ENCODE data around the gene GDI1. TPM values are rescaled to one million over a fixed set of nuclear protein-coding genes. Genes with fewer than 3 reads are reported as not detected.

Gene GDI1
- total RNA-seq, 1 experiment from 2014 or later: 128 TPM

GRCh38 chrX:154426916-154427770 is 9.8 kb upstream of the GDI1 start:
- no peak overlapping the region for H3K4me3 ChIP-seq (ENCODE audit: insufficient read depth, low read depth, low read length)
- no peaks in the 10 kb centered on the region for H3K36me3 ChIP-seq (replicated peaks; ENCODE audit: control insufficient read depth, insufficient read depth, low read length)
- DNase-seq: no peak
- H3K27me3 ChIP-seq (ENCODE audit: control insufficient read depth, insufficient read depth, low read length): no peaks in the 10 kb centered on the region

DNA sequence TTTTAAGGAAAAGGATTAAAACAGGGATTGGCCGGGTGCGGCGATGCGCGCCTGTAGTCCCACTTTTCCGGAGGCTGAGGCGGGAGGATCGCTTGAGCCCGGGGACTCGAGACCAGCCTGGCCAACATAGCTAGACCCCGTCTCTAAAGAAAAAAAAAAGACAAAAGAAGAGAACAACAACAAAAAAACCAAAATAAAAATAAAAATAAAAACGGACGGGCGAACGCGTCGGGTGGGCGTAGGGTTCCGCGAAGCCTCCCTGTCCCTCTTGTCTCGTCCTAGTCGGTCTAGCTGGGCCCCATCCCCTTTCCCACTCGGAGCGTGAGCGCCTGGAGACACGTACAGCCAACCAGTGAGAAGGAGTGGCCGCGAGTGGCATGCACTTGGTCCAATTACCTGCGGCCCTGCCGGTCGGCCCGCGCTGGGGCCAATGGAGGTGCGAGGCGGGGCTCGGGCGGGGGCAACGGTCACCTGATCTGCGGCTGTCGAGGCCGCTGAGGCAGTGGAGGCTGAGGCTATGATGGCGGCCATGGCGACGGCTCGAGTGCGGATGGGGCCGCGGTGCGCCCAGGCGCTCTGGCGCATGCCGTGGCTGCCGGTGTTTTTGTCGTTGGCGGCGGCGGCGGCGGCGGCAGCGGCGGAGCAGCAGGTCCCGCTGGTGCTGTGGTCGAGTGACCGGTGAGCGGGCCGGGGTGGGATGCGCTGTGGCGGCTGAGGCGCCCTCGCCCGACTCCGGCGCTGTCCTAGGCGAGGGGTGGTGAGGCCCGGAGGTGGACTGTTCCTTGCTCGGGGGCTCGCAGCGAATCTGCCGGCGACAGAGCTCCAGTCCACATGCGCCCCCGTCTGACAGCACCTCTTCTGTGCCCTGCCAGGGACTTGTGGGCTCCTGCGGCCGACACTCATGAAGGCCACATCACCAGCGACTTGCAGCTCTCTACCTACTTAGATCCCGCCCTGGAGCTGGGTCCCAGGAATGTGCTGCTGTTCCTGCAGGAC is 8.5 kb upstream of the GDI1 start, which contains the start of gene ATP6AP1:
ATP6AP1 (plus strand) TSS at position 502 of the 996 bp plus-strand sequence; CDS start at position 518, 16 bp downstream.
- DNase-seq: peak; percentile 96
- Histone ChIP-seq H3K4me3 (ENCODE audit: insufficient read depth, low read depth, low read length) (peak within 1 kb of the TSS; percentile 57), H3K27me3 (ENCODE audit: control insufficient read depth, insufficient read depth, low read length) (no peaks in the 10 kb centered on the region), H3K36me3 (replicated peaks; ENCODE audit: control insufficient read depth, insufficient read depth, low read length) (no peaks in the 10 kb centered on the region; the same call in 1 of the 2 replicates)

GRCh38 chrX:154429711-154430110 is 7.2 kb upstream of the GDI1 start:
- Histone ChIP-seq H3K36me3 (replicated peaks; ENCODE audit: control insufficient read depth, insufficient read depth, low read length) (no peaks in the 10 kb centered on the region; the same call in 1 of the 2 replicates), H3K4me3 (ENCODE audit: insufficient read depth, low read depth, low read length) (no peak overlapping the region), H3K27me3 (ENCODE audit: control insufficient read depth, insufficient read depth, low read length) (no peaks in the 10 kb centered on the region)
- no peak for DNase-seq

- Histone ChIP-seq H3K4me3 (ENCODE audit: insufficient read depth, low read depth, low read length) (no peak overlapping the region), H3K27me3 (ENCODE audit: control insufficient read depth, insufficient read depth, low read length) (no peaks in the 10 kb centered on the region), H3K36me3 (replicated peaks; ENCODE audit: control insufficient read depth, insufficient read depth, low read length) (no peaks in the 10 kb centered on the region; the same call in 1 of the 2 replicates)
- no peak for DNase-seq
Observed at GRCh38 chrX:154430479-154430878, 6.5 kb upstream of the GDI1 start.

- no peak for DNase-seq
- Histone ChIP-seq H3K4me3 (ENCODE audit: insufficient read depth, low read depth, low read length) (no peak overlapping the region), H3K36me3 (replicated peaks; ENCODE audit: control insufficient read depth, insufficient read depth, low read length) (no peaks in the 10 kb centered on the region; the same call in 1 of the 2 replicates), H3K27me3 (ENCODE audit: control insufficient read depth, insufficient read depth, low read length) (no peaks in the 10 kb centered on the region)
Observed at GRCh38 chrX:154430916-154431315, 6.0 kb upstream of the GDI1 start.

- Histone ChIP-seq H3K4me3 (ENCODE audit: insufficient read depth, low read depth, low read length) (no peak overlapping the region), H3K36me3 (replicated peaks; ENCODE audit: control insufficient read depth, insufficient read depth, low read length) (no peaks in the 10 kb centered on the region; the same call in 1 of the 2 replicates), H3K27me3 (ENCODE audit: control insufficient read depth, insufficient read depth, low read length) (no peaks in the 10 kb centered on the region)
- DNase-seq: no peak
Observed at GRCh38 chrX:154431341-154431740, 5.6 kb upstream of the GDI1 start.

GRCh38 chrX:154432210-154432609 is 4.7 kb upstream of the GDI1 start:
- Histone ChIP-seq H3K4me3 (ENCODE audit: insufficient read depth, low read depth, low read length) (no peak overlapping the region), H3K36me3 (replicated peaks; ENCODE audit: control insufficient read depth, insufficient read depth, low read length) (no peaks in the 10 kb centered on the region; the same call in 1 of the 2 replicates), H3K27me3 (ENCODE audit: control insufficient read depth, insufficient read depth, low read length) (no peaks in the 10 kb centered on the region)
- DNase-seq: no peak

DNA sequence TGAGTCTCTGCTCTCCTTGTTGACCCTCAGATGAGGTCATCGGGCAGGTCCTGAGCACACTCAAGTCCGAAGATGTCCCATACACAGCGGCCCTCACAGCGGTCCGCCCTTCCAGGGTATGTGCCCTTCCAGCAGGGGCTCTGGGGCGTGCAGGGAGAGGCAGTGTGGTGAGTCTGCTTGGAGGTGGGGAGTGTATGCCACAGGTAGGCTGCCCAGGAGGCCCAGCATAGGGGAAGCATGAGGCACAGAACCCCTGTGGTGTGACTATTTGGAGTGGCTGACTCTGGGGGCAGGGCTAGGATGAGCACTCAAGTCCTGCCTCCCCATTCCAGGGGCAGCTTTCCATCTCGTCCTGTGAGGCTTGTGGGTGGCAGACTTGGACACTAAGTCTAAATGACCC is 3.3 kb upstream of the GDI1 start:
- DNase-seq: no peak
- H3K36me3 ChIP-seq (replicated peaks; ENCODE audit: control insufficient read depth, insufficient read depth, low read length): no peaks in the 10 kb centered on the region; the same call in 1 of the 2 replicates
- H3K27me3 ChIP-seq (ENCODE audit: control insufficient read depth, insufficient read depth, low read length): no peaks in the 10 kb centered on the region
- no peak overlapping the region for H3K4me3 ChIP-seq (ENCODE audit: insufficient read depth, low read depth, low read length)

GRCh38 chrX:154434394-154435168 is 2.4 kb upstream of the GDI1 start:
- Histone ChIP-seq H3K27me3 (ENCODE audit: control insufficient read depth, insufficient read depth, low read length) (no peaks in the 10 kb centered on the region), H3K4me3 (ENCODE audit: insufficient read depth, low read depth, low read length) (no peak overlapping the region), H3K36me3 (replicated peaks; ENCODE audit: control insufficient read depth, insufficient read depth, low read length) (peaks cover 3% of the 10 kb centered on the region)
- DNase-seq: no peak

DNA sequence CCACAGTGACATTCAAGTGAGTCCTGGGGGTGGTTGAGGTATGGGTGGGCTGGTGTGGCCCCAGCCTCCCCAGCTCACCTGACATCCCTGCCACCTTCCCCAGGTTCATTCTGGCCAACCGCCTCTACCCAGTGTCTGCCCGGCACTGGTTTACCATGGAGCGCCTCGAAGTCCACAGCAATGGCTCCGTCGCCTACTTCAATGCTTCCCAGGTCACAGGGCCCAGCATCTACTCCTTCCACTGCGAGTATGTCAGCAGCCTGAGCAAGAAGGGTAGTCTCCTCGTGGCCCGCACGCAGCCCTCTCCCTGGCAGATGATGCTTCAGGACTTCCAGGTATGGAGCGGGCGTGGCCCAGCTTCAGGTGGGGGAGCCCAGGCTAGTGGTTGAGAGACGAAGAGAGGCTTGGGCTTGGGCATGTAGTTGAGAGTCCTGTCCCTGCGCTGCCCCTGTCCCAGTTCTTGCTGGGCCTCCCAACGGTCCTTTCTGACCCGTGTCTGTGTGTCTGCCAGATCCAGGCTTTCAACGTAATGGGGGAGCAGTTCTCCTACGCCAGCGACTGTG is 1.7 kb upstream of the GDI1 start:
- peaks cover 5% of the 10 kb centered on the region for H3K36me3 ChIP-seq (replicated peaks; ENCODE audit: control insufficient read depth, insufficient read depth, low read length)
- DNase-seq: no peak

DNA sequence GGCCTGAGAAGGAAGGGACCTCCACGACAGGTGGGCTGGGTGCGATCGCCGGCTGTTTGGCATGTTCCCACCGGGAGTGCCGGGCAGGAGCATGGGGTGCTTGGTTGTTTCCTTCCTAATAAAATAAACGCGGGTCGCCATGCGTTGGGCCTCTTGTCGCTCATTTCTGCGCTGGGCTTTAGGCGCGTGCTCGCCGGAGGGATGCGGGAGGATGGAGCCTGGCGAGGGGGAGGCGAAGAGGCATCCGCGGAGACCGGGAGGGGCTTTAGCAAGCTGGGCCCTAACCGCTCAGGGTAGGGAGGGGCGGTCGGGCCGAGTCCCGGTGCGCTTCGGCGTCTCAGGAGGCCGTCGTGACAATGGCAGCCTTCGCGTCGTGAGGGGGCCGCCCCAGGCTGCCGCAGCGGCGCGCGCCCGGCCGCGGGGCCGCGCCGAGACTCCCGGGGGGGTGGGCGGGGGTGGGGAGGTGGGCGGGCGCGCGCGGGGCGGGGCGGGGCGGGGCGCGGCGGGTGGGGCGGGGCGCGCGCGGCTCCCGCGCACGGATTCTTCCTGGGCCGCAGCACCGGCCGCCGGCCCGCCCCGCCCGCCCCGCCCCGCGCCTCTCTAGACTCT is 476 bp upstream of the GDI1 start:
- Histone ChIP-seq H3K36me3 (replicated peaks; ENCODE audit: control insufficient read depth, insufficient read depth, low read length) (peaks cover 5% of the 10 kb centered on the region), H3K4me3 (ENCODE audit: insufficient read depth, low read depth, low read length) (peak overlapping the region; percentile 84), H3K27me3 (ENCODE audit: control insufficient read depth, insufficient read depth, low read length) (no peaks in the 10 kb centered on the region)
- DNase-seq: peak; percentile 94

More for the DNA sequence above, 1.7 kb upstream of the GDI1 start:
- Histone ChIP-seq H3K4me3 (ENCODE audit: insufficient read depth, low read depth, low read length) (no peak overlapping the region), H3K27me3 (ENCODE audit: control insufficient read depth, insufficient read depth, low read length) (no peaks in the 10 kb centered on the region)

- DNase-seq: no peak
- Histone ChIP-seq H3K4me3 (ENCODE audit: insufficient read depth, low read depth, low read length) (peak overlapping the region; percentile 84), H3K27me3 (ENCODE audit: control insufficient read depth, insufficient read depth, low read length) (no peaks in the 10 kb centered on the region), H3K36me3 (replicated peaks; ENCODE audit: control insufficient read depth, insufficient read depth, low read length) (peaks cover 5% of the 10 kb centered on the region)
Observed at GRCh38 chrX:154437971-154438893, 1.3 kb downstream of the GDI1 start.

Data from H7 (cell line).